Activated CD8-positive, alpha-beta memory T cell treated with anti-CD3 and anti-CD28 coated beads, Interleukin-2, amount 50 U/mL, for 1 hour (primary cell): ENCODE results near the gene NTN3.

ENCODE experiments used
- DNase-seq: peaks from one replicate; pipeline ENCODE4 v3.0.0-alpha.2; 2020; ENCODE audit errors: extremely low read depth

NTN3 gene

DNA sequence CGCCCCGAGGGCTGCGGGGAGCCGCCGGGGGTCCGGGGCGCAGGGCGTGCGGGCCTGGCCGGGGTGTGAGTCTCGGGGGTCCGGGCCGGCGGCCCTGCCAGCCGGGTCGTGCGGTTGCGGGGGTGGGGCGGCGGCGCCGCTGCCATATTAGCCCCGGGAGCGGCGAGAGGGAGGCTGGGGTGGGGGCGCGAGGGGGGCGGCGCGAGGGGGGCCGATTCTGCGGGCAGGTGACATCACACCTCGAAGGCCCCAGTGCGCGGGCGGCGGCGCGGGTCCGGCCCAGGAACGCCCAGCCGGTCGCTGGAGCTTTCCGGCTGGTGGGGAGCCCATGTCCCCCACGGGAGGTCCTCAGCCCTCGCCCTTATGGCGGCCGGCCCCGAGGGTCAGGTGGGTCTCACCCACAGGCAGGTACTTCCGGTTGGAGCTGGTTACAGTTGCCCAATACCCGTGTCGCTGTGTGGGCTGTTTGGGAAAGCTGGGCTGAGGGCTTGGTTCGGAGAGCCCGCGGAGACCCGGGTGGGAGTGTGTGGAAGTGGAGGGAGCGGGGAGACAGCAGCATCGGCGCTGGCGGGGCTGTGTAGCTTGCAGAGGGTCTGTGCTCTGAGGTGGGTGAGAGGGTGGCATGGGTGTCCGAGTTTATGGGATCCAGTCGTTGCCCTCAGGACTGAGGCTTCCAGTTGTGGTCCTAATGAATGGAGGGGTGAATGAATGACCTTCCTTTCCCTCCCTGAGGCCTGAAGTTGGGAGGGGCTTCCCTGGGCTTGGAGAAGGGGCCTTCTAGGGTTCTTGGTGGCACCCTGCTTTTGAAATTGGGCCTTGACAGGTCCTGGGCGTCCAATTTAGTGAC lies 43.5 kb downstream of the NTN3 start:
- no peak for DNase-seq

DNA sequence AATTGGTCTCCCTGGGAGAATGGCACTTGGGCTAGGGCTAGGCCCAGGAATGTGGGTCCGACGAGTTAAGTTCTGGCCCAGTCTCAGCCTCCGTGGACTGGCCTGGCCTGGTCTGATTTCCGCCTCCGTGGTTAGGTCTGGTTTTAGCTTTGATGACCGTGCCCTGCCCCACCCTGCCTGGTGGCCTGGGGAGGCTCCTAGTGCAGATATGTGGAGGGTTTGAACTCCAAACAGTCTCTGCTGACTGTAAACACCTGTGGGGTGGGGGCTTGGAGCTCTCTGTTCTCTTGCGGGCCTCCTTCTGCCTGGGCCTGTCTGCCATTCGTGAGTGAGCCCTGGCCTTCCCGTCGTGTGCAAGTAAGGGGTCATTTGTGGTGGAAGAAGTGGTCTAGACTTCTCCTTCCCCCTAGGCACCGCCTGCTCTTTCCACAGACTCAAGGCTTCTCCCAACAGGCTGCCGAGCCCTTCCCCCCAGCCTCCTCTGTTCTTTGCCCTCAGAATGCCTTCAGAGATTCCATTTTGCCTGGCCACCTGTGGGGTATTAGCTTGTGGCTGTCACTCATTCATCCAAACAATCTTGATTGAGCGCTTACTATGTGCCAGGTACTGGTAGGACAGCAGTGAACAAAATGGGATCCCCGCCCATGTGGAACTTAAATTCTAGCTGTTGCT lies 44.2 kb downstream of the NTN3 start:
- no peak for DNase-seq

DNA sequence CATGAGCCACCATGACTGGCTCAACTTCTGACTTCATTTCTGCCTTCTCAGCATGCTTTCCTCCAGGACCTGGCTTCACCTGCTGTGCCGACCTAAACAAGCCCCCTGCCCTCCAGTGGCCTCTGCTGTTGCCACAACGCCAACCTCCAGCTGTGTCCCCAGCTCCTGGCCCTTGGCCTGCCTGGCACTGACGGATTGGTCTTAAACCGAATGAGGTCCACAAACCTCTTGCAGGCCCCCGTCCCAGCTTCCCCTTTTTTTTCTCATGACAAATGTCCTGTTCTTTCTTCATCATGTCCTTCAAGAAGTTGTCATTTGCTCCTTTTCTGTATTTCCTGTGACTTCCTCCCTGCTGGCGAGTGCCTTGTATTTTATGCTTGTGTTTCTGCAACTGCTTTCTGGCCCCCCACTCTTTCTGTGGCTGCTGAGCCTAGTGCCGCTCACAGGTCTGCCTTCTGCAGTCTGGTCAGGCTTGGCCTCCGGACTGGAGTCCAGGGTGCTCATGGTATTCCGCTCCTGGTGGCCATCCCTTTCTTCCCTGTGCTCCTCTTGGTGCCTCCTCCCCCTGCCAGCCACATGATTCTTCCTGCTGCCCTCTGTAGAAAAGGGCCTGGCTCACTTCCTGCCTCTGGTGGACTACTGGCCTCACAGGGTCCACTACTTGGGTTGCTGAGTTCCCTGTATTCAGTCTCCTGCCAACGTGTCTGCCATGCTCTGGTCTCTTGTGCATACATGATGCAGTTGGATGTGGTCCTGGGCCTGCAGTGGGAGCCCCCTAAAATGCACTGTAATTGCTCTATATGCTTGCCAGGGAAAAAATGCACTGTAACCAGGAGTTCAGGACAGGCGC lies 45.5 kb downstream of the NTN3 start:
- DNase-seq = no peak

DNA sequence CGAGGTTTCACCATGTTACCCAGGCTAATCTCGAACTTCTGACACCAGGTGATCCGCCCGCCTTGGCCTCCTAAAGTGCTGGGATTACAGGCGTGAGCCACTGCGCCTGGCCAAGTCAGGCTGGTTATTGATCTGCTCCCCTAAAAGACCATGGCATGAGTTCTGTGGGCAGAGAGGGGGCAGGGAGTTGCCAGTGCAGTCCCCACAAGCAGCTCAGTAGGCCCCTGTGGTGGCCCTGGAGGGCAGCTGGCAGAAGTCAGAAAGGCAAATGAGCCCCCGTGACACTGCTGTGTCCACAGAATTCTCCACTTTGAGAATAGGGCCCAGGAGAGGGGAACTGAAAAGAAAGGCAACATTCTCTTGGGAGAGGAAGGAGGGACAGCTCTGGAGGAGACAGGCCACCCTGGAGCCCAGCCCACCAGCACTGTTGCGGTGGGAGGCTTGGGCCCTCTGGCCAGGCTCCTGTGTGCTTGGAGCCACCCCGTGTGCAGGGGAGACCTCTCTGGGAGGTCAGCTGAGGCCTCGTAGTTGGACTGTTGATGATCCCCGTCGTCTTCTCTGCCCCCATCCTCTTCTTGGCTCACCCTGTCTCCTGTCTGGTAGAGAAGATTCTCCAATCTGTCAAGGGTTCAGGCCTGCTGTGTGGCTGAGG lies 47.0 kb downstream of the NTN3 start:
- DNase-seq = no peak

DNA sequence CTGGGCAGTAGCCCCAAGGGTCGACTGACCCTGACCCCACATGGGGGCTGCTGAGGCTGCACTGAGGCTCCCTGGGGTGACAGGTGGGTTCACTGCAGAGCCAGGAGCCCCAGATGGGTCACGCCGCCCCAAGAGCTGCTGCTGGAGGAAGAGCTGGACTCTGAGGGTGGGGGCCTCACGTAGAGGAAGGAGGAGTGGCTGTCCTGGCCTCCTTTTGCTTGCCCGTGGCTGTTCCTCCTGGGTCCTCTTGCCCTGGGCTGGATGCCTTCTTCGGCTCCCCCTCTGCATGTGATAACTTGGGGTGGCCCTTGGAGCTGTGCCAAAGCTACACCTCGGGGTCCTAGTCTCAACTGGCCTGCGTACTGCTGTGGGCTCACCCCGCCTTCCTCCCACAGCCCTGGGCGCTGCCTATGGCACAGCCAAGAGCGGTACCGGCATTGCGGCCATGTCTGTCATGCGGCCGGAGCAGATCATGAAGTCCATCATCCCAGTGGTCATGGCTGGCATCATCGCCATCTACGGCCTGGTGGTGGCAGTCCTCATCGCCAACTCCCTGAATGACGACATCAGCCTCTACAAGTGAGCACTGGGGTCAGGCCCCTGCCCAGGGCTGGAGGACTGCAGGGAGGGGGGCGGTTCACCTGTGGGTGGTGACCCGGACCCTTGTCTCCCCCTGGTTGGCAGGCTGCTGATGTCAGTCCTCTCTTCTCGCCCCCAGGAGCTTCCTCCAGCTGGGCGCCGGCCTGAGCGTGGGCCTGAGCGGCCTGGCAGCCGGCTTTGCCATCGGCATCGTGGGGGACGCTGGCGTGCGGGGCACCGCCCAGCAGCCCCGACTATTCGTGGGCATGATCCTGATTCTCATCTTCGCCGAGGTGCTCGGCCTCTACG lies 48.0 kb downstream of the NTN3 start:
- no peak for DNase-seq

DNA sequence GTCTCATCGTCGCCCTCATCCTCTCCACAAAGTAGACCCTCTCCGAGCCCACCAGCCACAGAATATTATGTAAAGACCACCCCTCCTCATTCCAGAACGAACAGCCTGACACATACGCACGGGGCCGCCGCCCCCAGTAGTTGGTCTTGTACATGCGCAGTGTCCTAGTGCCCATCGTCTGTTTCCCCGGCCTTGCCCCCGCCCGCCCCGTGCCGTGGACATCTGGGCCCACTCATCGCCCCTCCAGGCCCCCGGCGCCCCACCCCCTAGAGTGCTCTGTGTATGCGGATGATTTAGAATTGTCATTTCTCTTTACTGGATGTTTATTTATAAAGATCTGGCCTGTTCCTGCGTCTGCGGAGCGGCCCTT lies 48.6 kb downstream of the NTN3 start:
- no peak for DNase-seq

DNA sequence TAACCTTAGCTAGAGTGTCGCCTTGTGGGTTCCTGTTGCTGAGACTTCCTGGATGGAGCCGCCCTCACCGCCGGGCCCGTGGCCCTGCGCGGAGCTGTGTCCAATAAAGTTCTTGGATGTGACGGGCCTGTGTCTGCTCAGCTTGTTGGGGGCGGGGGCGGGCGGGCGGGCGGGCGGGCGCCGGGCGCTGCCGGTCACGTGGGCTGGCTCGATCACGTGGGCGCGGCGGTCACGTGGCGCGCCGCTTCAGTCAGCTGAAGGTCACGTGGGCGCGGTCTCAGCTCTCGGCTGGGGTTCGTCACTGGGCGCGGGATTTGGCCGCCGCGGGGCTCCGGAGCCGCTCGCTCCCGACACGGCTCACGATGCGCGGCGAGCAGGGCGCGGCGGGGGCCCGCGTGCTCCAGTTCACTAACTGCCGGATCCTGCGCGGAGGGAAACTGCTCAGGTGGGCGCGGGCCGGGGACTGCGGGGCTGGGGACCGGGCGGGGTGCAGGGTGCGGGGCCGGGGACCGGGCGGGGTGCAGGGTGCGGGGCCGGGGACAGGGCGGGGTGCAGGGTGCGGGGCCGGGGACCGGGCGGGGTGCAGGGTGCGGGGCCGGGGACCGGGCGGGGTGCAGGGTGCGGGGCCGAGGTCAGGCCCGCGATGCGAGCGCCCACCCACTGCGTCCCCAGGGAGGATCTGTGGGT lies 49.1 kb downstream of the NTN3 start, which contains the start of gene AMDHD2:
Gene AMDHD2 (plus strand): TSS at position 275 of the 687 bp plus-strand sequence. CDS start 88 bp downstream, at position 363.
- peak; percentile 73 for DNase-seq

DNA sequence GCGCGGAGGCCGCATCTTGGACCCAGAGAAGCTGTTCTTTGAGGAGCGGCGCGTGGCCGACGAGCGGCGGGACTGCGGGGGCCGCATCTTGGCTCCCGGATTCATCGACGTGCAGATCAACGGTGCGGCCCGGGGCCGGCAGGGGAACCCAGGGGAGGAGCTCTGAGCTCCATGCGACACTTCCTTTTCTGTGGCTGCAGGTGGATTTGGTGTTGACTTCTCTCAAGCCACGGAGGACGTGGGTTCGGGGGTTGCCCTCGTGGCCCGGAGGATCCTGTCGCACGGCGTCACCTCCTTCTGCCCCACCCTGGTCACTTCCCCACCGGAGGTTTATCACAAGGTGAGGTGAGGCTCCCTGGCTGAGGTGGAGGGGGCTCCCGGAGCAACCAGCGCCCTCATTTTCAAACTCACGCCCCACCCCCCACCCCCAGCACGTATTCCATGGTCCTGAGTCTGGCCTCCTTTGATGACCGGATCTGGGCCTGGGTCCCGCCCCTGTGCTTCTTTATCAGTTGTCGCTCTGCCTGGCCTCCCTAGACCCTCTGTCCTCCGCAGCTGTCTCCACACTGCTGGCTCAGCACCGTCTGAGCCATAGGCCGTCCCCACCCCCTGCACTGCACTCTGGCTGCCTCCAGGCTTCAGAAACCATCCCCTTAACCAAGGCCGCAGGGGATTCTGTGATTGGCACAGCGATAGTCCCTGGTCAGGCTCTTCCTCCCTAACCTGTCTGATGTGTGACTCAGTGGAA lies 49.9 kb downstream of the NTN3 start:
- DNase-seq = no peak
